ENCODE measurements around the gene CNTROB.
A peak's percentile ranks its signal among the peaks of the same experiment; 100 is the strongest.

CNTROB gene

GRCh38 chr17:7989781-7990655 is 58.0 kb downstream of the CNTROB start:
- DNase-seq, result peak; percentile 93

GRCh38 chr17:7992516-7992915 is 60.5 kb downstream of the CNTROB start:
- no peak for DNase-seq

- peak; percentile 53 for DNase-seq
Measured at GRCh38 chr17:7992924-7993323, 60.9 kb downstream of the CNTROB start.

GRCh38 chr17:7993972-7994589 is 62.1 kb downstream of the CNTROB start:
- no peak for DNase-seq

- no peak for DNase-seq
Measured at GRCh38 chr17:7995724-7996123, 63.7 kb downstream of the CNTROB start.

GRCh38 chr17:7997186-7997585 is 65.2 kb downstream of the CNTROB start:
- peak; percentile 72 for DNase-seq

Measured in DMS53 (cell line).